Mucosa of stomach (tissue), 1 donor: ENCODE results near the gene DENND2A.
A peak's percentile ranks its signal among the peaks of the same experiment; 100 is the strongest.
"Not testable (repeated sequence)": the region's sequence is repeated elsewhere in the genome, so short reads cannot be mapped to it uniquely, and the experiment has no call there.

ENCODE experiments used
- H3K27me3 ChIP-seq: one replicate; pipeline ENCODE4 v1.7.0; 2013; ENCODE audit warnings: mild to moderate bottlenecking, low read length; ENCODE audit not compliant: control insufficient read depth, insufficient read depth
- H3K36me3 ChIP-seq: one replicate; pipeline ENCODE4 v1.7.0; 2013; ENCODE audit warnings: low read length; ENCODE audit not compliant: control insufficient read depth, insufficient read depth
- H3K4me1 ChIP-seq: one replicate; pipeline ENCODE4 v1.7.0; 2013; ENCODE audit warnings: mild to moderate bottlenecking, low read length; ENCODE audit not compliant: control insufficient read depth, insufficient read depth
- H3K4me3 ChIP-seq: one replicate; pipeline ENCODE4 v1.7.0; 2013; ENCODE audit warnings: low read length
- H3K9ac ChIP-seq: one replicate; pipeline ENCODE4 v1.7.0; 2013; ENCODE audit warnings: mild to moderate bottlenecking, low read length, moderate library complexity
- H3K9me3 ChIP-seq: one replicate; pipeline ENCODE4 v1.7.0; 2013; ENCODE audit warnings: mild to moderate bottlenecking, low read length, moderate library complexity; ENCODE audit not compliant: control insufficient read depth
- donor health status: Pancreatic carcinoma.

The DENND2A gene

DNA sequence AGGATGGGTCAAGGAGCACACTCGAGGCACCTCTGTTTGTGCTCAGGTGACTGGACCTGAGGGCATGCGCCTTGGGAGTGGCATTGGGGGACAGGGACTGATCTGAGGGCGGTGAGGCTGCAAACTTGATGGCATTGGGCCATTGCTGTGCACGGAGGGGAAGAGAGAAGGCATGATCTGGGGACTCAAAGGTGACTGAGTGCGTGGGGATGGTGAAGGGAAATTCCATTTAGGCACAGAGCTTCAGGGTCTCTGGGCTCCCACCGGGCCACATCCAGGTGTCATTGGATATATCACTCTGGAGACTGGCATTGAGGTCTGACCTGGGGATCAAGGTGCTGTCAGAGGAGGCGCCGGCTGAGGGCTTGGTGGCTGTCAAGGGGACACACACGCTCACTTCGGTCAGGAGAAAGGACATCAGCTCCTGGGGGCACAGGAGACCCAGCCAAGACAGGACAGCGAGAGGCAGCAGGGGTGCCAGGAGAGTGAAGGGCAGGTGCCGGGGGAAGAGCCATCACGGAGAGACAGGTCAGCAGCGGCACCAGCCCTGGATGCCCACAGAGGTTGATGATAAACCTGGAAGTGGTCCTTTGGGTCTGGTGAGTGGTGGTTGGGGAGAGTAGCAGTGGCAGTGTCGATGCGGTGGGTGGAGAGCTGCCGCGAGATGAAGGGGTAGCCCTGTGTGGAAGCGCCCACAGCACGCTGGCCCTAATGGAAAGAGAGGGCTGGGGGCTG is 37.6 kb upstream of the DENND2A start:
- H3K4me3 ChIP-seq, result no peak overlapping the region
- H3K36me3 ChIP-seq, result no peaks in the 10 kb centered on the region
- H3K9me3 ChIP-seq, result no peaks in the 10 kb centered on the region
- no peak overlapping the region for H3K9ac ChIP-seq
- H3K27me3 ChIP-seq, result no peaks in the 10 kb centered on the region
- peaks cover 16% of the 10 kb centered on the region for H3K4me1 ChIP-seq

DNA sequence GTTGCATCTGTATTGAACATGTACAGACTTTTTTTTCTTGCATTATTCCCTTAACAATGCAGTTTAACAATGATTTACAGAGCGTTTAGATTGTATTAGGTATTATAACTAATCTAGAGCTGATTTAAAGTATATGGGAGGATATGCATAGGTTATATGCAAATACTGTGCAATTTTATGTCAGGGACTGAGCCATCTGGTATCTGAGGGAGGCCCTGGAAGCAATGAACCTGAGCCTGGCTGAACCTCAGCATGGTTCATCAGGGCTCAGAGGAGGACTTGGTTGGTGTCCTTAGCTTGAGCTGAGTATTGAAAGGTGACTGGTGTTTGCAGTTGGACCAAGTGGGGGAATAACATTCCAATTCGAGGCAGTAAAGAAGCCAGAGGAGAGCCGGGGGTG is 36.9 kb upstream of the DENND2A start:
- Histone ChIP-seq H3K4me3 (no peak overlapping the region), H3K9me3 (no peaks in the 10 kb centered on the region), H3K27me3 (no peaks in the 10 kb centered on the region), H3K9ac (no peak overlapping the region), H3K4me1 (peaks cover 16% of the 10 kb centered on the region), H3K36me3 (no peaks in the 10 kb centered on the region)

- H3K9ac ChIP-seq, H3K27me3 ChIP-seq, H3K4me3 ChIP-seq, H3K36me3 ChIP-seq, H3K9me3 ChIP-seq: not testable (repeated sequence)
- peaks cover 22% of the 10 kb centered on the region for H3K4me1 ChIP-seq
These were observed 36.3 kb upstream of the DENND2A start for GRCh38 chr7:140676956-140677355.

DNA sequence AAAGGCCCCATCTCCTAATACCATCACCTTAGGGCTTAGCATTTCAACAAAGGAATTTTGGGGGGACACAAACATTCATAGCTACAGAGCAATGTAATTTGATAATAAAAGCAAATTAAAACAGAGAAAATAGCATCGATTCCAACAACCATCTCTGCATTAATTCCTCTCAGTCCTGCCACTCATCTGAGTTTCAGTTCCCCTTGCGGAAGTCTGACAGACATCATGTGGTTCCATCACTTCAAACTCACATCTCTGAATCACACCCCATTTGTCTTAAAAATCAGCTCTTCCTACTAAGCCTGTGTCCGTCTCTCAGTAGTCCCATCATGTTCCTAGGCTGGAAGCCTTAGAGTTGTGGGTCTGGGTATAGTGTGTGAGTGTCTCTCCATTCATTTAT is 35.7 kb upstream of the DENND2A start:
- Histone ChIP-seq H3K36me3 (no peaks in the 10 kb centered on the region), H3K4me3 (no peak overlapping the region), H3K4me1 (peaks cover 22% of the 10 kb centered on the region)

DNA sequence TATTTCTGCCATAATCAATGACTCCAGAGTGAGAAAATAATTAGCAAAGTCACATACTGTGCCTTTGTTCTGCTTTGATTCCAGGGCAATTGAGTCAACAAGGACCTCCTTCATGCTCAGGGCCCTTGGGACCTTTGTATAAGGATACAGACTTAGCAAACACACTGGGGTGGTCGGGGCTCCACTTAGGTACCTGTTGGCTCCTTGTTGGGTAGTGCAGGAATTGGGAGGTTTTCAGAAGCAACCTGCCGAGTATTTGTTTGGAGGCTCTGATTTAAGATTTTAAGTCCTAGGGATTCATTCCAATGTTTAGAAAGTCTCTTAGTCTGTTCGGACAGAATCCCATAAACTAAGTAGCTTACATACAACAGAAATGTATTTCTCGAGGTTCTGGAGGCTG is 35.1 kb upstream of the DENND2A start:
- no peaks in the 10 kb centered on the region for H3K36me3 ChIP-seq
- no peaks in the 10 kb centered on the region for H3K27me3 ChIP-seq

More for the DNA sequence above, 35.7 kb upstream of the DENND2A start:
- no peaks in the 10 kb centered on the region for H3K27me3 ChIP-seq
- no peak overlapping the region for H3K9ac ChIP-seq
- no peaks in the 10 kb centered on the region for H3K9me3 ChIP-seq

DNA sequence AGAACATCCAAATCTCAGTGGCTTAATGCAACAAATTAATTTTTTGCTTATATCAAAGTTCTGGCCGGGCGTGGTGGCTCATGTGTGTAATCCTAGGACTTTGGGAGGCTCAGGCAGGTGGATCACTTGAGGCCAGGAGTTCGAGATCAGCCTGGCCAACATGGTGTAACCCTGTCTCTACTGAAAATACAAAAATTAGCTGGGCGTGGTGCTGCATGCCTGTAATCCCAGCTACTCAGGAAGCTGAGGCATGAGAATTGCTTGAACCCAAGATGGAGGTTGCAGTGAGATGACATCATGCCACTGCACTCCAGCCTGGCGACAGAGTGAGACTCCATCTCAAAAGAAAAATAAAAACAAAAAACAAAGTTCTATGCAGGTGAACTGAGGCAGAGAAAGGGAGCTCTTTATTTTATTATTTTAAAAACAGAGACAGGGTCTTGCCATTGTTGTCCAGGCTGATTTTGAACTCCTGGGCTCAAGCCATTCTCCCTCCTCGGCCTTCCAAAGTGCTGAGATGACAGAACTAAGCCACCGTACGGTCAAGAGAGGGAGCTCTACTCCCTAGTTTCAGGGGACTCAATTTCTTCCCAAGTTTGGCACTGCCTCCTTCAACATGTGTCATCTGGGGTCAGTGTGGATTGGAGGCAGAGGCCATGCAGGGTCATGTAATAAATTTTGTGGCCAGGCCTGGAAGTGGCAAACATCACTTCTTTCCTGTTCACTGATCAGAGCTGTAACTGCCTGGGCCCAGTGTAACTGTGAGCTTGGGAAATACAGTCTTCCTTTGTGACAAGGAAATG is 34.5 kb upstream of the DENND2A start:
- no peaks in the 10 kb centered on the region for H3K36me3 ChIP-seq
- H3K4me3 ChIP-seq, result no peak overlapping the region
- peaks cover 22% of the 10 kb centered on the region for H3K4me1 ChIP-seq
- H3K9me3 ChIP-seq, result no peaks in the 10 kb centered on the region
- H3K27me3 ChIP-seq, result no peaks in the 10 kb centered on the region
- no peak overlapping the region for H3K9ac ChIP-seq

More for the DNA sequence above, 35.1 kb upstream of the DENND2A start:
- no peak overlapping the region for H3K4me3 ChIP-seq
- no peaks in the 10 kb centered on the region for H3K9me3 ChIP-seq
- H3K4me1 ChIP-seq, result peaks cover 22% of the 10 kb centered on the region
- no peak overlapping the region for H3K9ac ChIP-seq

DNA sequence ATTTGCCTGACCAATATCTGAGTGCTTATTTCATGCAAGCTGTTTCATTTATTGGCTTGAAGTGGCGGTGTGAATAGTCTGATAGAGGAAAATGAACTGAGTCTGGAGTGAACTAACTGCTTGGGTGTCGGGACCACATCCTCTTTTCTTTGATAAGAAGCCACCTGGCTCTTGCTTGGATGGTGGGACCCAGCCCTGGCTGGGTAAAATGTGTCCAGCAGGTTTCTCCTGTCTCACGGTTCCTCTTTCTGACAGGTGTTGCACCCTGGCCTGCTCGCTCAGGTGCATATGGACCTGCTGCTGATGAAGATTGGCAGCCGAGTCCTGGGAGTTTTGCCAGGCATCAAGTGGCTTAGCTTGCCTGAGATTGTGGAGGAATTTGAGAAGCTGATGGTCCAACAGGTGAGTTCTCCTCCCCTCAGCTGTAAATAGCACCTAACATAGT is 33.8 kb upstream of the DENND2A start:
- Histone ChIP-seq H3K36me3 (no peaks in the 10 kb centered on the region), H3K4me1 (peaks cover 22% of the 10 kb centered on the region), H3K9me3 (no peaks in the 10 kb centered on the region), H3K27me3 (no peaks in the 10 kb centered on the region), H3K9ac (peak overlapping the region; percentile 82), H3K4me3 (no peak overlapping the region)

- Histone ChIP-seq H3K4me1 (peaks cover 22% of the 10 kb centered on the region), H3K4me3 (peak overlapping the region; percentile 66), H3K9ac (peak overlapping the region; percentile 82), H3K9me3 (no peaks in the 10 kb centered on the region), H3K27me3 (no peaks in the 10 kb centered on the region), H3K36me3 (no peaks in the 10 kb centered on the region)
These were observed 33.2 kb upstream of the DENND2A start for GRCh38 chr7:140673774-140674155.

GRCh38 chr7:140673063-140673773 is 32.6 kb upstream of the DENND2A start:
- no peaks in the 10 kb centered on the region for H3K9me3 ChIP-seq
- no peaks in the 10 kb centered on the region for H3K27me3 ChIP-seq
- H3K4me1 ChIP-seq, result peaks cover 22% of the 10 kb centered on the region
- peak overlapping the region; percentile 66 for H3K4me3 ChIP-seq
- peak overlapping the region; percentile 82 for H3K9ac ChIP-seq
- no peaks in the 10 kb centered on the region for H3K36me3 ChIP-seq

GRCh38 chr7:140672382-140673062 is 31.9 kb upstream of the DENND2A start, which contains the start of gene ADCK2:
ADCK2 (plus strand) TSS chr7:140672945; CDS start chr7:140673331, 386 bp downstream.
- peaks cover 22% of the 10 kb centered on the region for H3K4me1 ChIP-seq
- peak within 1 kb of the TSS; percentile 82 for H3K9ac ChIP-seq

DNA sequence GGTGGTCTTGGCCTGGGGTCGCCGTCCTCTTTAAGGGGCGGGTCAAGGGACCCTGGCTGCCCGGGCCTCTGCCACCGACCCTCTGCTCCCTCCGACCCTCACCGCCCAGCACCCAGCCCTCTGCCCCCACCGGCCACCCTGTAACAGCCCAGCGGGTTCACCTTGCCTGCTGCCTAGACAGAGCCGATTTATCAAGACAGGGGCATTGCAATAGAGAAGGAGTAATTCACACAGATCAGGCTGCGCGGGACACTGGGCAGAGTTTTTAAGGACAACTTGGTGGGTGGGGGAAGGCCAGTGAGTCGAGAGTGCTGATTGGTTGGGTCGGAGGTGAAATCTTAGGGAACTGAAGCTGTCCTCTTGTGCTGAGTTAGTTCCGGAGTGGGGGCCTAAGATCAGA is 31.4 kb upstream of the DENND2A start:
- peaks cover 22% of the 10 kb centered on the region for H3K4me1 ChIP-seq
- H3K27me3 ChIP-seq, result no peaks in the 10 kb centered on the region
- no peaks in the 10 kb centered on the region for H3K36me3 ChIP-seq
- no peaks in the 10 kb centered on the region for H3K9me3 ChIP-seq
- H3K4me3 ChIP-seq, result no peak overlapping the region
- H3K9ac ChIP-seq, result no peak overlapping the region

More at GRCh38 chr7:140672382-140673062, 31.9 kb upstream of the DENND2A start, which contains the start of gene ADCK2:
- Histone ChIP-seq H3K27me3 (no peaks in the 10 kb centered on the region), H3K9me3 (no peaks in the 10 kb centered on the region), H3K4me3 (peak within 1 kb of the TSS; percentile 66), H3K36me3 (no peaks in the 10 kb centered on the region)
